Kidney capillary endothelial cell (primary cell): ENCODE measurements around the gene SMPD3.

Experiments used
- DNase-seq: peaks from one replicate; pipeline ENCODE4 v3.0.0-alpha.2; 2018; ENCODE audit warnings: low spot score

Gene SMPD3

DNA sequence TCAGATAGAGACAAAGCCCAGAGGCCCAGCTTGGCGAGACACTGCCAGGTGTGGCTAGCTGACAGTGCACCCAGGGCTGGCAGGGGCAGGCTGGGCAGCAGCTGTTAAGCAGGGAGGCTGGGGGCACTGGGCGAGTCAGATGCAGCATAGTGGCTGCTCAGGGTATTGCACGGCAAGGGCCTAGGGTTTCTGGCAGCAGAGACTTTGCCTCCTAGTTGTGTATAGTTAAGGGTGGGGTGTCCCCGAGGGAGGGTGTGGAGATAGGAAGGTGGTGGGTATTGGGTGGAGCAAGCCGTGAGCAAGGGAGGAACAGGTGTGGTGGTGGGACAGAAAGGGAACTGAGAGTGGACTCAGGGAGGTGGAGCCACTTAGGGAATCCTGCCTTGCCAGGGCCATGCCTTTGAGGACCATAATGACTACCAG lies 66.0 kb downstream of the SMPD3 start:
- DNase-seq: no peak

DNA sequence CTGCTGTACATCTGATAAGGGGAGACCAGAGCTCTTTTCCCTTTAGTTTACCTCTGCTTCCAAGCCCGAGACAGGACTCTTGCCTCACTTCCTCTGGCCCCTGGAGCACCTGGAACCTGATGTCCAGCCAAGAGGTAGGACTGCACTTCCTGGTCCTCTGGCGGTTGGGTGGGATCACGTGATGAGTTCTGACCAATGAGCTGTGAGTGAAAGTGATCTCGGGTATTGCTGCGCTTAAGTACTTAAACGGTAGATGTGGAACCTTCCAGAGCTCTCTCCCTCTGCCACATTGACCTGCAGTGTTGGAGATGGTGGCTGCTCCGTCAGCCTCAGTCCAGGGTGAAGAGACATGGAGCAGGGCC lies 67.0 kb downstream of the SMPD3 start:
- no peak for DNase-seq

DNA sequence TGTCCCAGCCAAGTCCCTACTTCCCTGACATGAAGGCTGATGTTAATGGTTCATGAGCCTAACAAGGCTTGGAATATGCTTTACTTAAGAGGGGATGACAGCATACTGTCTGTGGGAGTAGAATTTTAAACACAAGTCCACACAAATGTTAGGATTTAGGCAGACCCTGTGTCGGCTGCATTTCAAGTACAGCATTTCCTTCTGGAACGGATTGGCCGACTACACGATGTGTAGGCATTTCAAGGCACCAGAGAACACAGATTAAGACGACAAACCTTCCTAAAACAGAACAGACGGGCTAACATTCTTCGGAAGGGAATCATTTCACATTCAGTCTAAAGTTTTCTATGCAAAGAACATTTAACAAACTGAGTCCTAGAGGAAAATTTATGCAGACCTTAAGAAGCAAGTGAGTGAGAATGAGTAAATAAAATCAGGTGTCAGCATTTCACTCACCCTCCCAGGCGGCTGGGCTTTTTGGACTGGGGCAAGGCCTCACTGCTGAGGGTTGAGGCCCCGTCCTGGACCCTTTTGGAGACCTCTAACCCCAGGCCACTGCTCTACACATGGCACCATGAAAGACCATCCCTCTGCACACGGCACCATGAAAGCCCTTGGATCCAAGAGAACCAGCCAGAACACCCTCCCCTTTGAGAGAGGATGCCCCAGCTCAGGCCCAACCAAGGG lies 67.5 kb downstream of the SMPD3 start:
- no peak for DNase-seq

DNA sequence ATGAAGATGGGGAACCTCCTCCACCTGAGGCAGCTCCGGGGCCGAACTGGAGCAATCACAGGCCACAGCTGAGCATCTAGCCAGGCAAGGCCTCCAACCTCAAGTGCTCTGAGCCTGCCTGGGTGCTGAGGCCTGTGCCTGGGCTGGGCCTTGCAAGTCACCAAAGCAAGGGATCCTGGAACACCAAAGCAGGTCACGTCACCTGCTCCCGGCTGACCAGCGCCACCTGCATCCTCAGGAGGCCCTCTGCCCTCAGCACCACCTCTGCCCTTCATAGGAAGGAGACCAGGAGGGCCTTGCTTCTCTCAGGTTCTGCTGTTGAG lies 68.0 kb downstream of the SMPD3 start:
- no peak for DNase-seq

DNA sequence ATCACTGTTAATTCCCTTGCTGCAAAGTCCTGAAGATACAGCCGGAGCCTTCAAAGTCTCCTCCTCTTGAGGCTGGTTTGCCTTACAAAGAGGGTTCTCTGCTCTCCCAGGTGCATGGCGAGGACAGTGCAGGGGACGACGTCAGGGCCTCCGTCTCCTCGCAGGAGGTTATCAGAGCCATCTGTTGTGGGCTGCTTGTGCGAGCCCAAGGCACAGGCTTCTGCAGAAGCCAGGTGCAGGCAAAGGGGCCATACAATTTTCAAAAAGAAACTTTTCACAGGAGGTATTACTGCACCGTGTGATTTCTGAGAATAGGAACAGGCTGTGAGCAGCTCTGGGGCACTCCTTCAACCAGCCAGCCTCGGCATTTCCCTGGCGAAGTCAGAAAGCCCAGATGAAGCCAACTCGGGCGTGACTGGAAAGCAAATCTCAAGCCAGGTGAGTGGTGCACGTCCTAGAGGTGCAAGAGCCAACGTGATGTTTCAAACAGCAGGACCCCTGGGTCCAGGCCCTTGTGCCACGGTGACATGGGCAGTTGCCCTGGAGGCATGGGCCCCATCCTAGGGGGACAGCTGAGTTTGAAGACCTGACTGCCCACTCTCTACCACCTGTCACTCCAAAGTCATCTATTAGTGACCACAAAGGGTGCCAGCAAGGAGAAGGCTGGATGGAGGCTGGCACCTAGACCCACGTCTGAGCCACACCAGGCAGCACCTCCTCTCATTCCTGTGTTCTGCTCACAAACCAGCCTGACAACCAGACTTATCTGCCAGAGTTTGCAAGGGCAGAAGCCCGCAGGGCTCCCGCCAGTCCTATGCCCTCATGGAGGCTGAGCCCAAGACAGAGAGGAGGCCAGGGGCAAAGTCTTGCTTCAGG lies 68.6 kb downstream of the SMPD3 start:
- DNase-seq: no peak

DNA sequence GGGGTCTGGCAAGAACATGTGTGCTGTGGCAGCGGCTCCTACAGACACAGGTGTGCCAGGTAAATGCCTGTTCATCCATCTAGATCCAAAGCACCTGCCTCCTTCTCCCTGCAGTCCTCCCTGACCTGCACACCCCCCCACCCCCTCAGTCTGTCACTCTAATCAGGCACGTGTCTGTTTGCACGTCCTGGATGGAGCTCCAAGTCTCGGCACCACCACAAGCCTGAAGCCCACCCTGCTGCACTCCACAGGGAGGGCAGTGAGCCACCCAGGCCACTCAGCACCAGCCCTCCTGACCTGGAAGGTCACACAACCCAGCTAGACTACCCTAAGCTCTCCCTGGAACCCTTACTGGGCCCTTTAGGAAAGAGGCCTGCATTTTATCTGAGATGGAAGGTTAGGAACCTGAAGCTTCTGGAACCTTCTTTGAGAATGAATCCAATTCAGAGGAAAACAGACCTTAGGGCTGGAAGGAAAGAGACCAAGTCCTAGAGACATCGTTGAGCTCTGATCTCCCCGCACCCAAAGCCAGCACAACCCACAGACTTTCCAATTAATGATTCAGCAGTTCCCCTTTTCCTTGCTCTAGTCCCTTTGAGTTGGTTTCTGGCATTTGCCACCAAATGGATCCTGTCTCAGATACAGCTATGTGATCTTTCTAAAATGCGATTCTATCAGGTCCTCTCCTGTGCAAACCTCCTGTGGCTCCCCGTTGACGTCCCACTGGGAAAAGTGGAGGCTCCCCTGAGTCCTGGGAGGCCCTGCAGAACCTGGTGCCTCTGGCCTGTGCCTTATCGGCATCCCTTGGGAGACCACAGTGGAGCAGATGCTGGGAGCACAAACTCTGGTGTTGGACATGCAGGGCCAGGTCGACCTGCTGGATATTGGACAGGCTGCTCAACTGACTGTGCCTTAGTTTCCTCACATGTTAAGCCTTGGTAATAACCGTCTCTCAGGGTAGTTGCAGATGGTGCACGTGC lies 69.6 kb downstream of the SMPD3 start:
- DNase-seq: no peak

DNA sequence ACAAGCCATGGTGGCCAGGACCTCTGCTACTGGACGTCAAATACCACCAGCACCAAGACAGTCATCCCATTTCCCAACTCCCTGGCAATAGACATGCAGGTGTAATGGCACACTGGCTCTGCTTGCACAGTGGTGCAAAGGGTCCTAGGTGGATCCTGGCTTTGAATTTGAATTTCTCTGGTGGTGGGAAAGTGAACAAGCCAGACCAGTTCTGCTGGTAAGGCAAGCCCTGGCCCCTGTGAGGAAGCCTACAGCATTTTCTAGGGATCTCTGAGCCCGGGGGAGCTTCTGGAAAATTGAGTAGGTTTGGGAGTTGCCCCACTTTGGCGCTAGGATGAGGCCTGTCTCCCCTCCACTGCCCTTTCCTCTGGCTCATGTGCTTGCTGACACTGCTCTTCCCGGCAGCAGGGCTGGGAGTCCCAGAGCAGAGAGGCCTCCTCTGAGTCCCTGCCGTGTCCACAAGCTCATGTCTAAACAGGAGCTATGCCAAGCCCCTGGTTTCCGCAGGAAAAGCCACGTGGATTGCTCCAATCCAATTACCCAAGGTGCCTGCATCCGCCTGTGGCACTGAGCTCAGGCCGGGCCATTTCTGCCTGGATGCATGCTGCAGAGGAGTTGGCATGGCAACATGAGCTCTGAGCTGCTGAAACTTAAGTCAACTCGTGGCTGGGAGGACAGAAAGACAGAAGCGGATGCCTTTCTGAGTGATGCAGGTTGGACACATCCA lies 70.5 kb downstream of the SMPD3 start:
- no peak for DNase-seq

DNA sequence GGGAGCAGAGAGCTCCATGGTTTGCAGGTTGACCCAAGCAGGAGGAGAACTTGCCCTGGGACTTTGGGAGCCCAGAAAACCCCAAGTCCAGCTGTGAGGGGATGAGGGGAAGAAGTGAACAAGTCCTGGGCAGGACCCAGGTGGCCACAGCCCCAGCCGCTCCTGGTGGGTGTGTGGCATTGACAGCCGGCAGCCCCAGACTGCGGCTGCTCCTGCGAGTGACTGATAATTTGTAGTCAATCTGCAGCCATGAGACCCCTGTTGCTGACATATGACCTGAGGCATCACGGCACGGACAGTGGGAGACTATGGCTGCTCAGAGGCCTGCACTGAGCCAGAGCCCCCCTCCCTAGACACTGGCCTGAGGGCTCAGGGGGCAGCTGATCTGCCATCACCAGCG lies 71.1 kb downstream of the SMPD3 start:
- no peak for DNase-seq

DNA sequence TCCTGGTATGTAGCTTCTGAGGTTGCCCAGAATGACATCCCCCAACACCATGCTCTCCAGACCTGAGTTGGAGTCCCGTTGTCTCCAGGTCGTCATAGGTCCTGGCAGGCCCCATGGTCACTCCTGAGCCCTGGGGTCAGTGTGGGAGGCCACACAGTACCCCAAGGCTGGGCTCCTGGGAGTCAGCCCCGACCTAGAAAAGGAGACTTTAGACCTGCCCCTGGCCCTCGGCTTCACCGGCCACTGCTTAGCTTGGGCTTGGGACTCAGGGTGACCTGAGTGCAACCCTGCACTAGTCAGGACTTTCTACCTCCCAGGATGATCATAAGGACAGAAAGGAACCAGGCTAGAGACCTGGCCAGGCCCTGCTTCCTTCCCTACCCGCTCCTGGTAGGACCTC lies 71.7 kb downstream of the SMPD3 start:
- no peak for DNase-seq

DNA sequence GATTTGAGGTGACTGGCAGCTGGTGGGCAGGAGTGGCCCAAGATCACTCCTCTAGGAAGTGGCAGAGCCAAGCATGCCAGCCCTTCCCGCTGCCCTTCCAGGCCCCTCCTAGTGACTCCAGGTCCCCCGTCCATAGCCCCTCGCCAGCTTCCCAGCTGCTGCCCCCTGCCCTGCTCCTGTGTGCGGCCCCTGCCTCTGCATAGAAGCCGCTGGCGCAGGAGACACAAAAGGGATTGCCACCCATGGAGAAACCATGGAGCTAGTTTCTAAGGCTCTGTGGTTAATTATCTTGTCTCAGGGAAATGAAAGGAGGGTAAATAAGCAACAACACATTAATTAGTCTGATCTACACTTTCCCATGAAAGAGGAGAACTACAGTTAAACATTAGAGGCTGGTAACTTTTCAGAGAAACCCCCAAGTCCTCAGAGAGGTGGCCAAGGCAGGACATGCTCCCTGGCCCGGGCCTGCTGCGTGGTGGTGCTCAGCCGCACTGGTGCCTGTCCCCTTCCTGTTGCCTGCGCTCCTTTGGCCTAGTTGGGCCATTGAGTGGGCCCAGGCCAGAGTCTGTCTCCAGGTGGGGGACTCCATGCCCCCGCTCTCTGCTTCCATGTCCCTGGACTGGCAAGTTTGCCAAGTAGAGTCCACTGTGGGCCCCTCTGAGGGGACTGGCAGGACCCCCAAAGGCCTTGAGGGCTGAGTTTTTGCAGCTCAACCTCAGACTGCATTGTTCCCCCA lies 72.3 kb downstream of the SMPD3 start:
- DNase-seq: no peak

DNA sequence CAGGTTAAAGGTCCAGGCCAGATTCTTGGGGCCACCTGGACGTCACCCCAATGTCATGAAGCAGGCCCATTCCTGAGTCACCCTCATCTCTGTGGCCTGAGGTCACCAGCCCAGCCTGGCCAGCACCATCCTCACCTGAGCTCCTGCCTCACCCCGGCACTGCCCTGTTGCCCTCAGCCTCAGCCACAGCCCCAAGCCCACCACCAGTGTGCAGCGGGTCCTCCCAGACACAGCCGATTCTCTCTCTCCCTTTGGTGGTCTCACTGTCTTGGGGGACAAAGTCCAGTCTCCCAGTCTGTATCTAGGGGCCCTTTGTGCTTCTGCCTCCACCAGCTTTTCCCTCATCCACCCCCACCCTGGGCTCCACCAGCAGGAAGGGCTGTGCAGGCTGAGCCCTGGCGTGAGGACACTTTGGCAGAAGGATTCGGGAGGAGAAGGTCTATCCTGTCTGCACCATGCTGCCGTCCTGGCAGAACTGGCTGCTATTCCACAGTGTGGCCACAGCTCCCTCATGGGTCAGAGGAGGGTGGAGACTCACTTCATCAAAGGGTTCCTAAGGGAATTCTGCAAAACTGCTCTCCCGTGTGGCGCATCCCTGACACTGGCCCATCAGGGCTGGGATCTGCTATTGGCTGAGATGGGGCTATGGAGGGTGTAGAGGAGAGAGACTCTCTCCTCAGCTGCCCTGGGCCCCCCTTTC lies 73.2 kb downstream of the SMPD3 start:
- DNase-seq: no peak

DNA sequence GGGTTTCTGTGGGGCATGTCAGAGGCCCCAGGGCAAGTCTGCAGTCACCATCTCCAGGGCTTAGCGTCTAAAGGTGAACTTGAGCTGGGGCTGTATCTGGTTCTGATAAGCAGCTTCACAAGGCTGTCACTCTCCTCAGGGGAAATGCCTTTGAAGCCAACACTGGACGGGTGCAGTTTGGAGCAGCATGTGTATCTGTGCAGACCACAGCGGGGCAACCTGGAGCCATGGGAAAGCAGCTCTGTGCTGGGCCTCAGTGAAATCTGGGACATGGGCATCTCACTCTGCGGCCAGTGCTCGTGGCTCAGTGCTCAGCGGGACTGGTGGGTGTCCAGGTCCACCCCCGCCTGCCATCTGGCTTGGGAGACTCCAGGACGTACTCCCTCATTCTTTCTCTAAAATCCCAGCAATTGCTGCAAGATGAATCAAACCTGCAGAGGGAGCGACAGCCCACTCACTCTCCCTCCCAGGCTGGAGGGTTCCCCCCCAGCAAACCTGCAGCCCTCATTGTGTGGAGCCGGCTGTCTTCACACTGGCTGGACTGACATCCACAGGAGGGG lies 74.0 kb downstream of the SMPD3 start:
- DNase-seq: no peak

DNA sequence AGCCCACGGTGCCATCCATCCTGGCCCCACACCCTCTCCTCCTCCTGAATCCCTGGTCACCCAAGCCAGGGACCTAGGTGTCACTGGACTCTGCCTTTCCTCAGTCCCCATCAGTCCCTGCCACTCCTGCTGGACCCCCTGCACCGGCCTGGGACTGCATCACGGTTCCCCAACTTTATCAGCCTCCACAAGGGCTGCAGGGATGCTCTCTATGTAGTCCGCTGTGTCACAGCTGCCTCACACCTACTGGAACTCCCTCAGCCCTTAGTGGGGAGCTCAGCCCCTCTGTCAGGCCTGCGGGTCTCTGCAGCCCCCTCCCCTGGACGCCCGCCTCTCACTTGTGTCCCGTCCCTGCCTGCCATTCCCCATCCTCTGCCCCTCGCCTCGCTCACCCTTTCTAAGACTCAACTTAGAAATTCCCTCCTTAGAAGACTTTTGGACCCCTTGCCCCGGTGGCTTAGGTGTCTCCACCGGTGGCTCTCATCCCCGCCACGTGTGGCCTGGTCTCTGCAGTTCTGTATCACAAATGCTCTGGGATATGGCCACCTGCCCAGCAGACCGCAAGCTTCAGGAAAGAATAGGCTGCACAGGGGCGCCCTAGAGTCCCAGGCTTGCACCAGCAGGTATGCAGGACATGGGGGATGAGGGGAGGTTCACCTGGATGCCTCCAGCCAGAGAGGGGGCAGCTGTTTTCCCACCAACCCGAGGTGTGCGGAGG lies 74.6 kb downstream of the SMPD3 start:
- DNase-seq: no peak

DNA sequence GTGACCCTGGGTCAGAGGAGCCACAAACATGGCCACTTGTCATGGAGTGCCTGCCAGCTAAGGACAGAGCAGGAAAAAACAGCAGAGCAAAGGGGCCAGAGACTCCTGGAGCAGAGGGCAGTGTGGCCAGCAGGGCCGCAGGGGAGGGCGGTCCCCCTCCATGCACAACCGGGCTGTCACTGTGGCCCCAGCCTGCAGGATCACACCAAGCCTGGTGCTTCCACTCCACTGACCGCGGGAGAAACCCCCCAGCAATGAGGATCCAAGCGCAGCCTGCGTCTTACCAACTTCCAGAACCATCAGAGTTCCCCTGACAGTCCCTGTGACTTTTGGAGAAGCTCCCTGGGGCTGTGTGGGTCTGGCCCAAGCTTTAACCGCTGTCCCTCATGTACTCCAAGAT lies 75.5 kb downstream of the SMPD3 start:
- DNase-seq: no peak

DNA sequence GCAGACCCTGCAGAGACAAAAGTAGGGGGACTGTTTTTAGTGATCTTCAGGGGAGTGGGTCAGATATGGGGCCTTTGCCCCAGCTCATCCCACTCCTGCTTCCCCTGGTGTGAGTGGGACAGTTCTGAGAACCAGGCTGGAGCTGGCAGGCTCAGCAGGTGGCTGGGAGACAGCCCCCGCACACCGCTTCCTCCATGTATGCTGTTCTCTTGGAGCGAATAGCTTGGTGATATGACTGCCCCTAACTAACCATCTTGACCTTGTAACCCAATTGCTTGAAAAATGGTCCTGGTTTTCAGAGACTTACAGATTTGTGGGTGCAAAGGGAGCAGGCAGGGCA lies 76.0 kb downstream of the SMPD3 start:
- no peak for DNase-seq

DNA sequence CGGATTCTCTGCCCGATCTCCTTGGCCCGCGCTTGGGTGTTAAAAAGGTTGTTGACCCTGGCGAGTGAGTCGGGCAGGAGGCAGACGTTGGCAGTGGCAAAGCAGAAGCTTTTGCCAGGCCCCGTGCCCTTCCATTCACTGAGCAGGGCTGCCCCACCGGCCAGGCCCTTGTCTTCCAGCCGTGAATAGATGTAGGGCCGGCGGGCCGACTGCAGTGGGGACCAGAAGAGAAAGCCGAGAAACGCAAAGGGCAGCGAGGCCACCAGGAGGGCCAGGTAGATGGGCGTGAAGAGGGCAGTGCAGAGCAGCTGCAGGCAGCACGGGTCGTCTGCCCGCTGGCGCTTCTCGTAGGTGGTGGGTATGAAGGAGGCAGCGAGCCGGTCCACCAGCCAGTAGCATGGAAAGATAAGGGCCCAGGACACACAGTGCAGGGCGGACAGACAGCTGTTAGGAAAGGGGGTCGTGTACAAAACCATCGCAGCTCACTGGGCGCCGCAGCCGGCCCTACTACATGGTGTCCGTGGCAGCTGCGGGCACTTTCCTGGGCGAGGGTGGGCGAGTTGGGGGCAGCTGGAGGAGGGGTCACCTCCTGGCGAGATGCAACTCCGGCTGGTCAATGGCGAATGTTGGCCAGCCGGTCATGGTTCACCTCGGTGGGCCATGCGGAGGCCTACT lies 76.5 kb downstream of the SMPD3 start:
- no peak for DNase-seq

DNA sequence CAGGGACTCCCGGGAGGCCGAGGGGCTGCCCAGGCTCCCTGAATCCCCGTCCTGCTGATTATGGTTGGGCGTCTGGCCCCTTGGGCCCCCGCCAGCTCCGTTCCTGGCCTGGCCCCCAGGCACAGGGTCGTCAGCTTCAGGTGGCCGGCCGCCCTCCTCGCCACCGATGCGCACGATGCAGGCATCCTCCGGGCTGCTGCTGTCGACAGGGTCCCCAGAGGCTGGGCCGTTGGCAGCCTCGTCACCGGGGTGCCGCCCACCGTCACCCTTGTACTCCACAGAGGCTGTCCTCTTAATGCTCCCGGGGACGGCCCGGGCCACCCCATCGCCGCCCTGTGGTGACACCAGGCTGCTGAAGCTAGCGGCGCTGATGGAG lies 77.0 kb downstream of the SMPD3 start:
- DNase-seq: no peak

DNA sequence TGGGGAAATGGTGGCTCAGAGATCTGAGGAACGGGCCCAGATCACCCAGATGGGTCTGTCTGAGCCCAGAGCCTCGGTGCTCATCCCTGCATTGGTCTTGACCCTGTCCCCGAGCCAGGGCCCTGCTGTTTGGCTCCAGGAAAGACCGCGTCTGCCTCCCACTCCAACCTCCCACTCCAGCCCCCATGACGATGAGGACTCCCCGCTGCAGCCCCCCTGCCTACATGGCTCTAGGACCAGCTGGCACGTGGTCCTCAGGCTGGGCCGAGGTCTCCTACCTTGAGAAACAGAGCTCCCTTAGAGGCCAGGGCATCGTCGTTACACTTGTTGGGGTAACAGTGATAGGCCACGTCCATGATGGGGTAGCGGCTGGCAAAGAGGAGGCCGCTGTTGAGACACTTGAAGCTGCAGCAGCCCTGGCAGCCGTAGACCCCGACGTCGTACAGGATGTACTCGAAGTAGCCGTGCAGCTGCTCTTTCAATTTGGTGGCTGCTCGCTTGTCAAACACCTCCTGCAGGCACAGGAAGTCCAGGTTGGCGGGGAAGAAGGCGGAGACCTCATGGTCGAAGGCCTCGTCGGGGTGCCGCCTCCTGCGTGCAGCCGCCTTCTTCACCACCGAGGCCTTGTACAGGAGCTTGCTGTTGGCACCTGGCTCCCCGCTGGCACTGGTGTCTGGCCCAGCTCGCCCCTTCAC lies 77.6 kb downstream of the SMPD3 start:
- DNase-seq: no peak
